OCI-LY7 (cell line): ENCODE data around the gene ZNF746. TPM values are rescaled to one million over a fixed set of nuclear protein-coding genes. Genes with fewer than 3 reads are reported as not detected.
A peak's percentile ranks its signal among the peaks of the same experiment; 100 is the strongest.

ENCODE experiments used
- Bru-seq: library from RNA; stranded (reverse); fragments of 400-500 nt; gene quantifications from one replicate; lab custom pipeline; 2021; lab: Mats Ljungman, UMichigan
- BruChase-seq, 2 experiments: library from RNA; stranded (reverse); fragments of 400-500 nt; gene quantifications; one replicate each; lab custom pipeline; 2021; lab: Mats Ljungman, UMichigan
- BruUV-seq: library from RNA; stranded (reverse); fragments of 400-500 nt; replicated peaks from 2 replicates; lab custom pipeline; 2021; lab: Mats Ljungman, UMichigan
- CTCF ChIA-PET: fragments of 300-600 bp; sonication (Branson Sonifier 250); formaldehyde crosslinking; loops from one replicate; lab custom pipeline; 2022; ENCODE audit warnings: antibody characterized with exemption; ENCODE audit not compliant: unreplicated experiment; lab: Charles Lee
- POLR2A ChIA-PET: fragments of 300-600 bp; sonication (Branson Sonifier 250); formaldehyde crosslinking; loops from one replicate; lab custom pipeline; 2022; ENCODE audit warnings: antibody characterized with exemption; lab: Charles Lee
- DNase-seq: peaks from one replicate; pipeline ENCODE4 v3.0.0-alpha.2; 2015; ENCODE audit warnings: low spot score
- H2AFZ ChIP-seq: fragments of 200-600 bp; sonication (generic), shearing (Covaris generic); 2 replicates; pipeline ENCODE4 v1.6.1; 2014; ENCODE audit warnings: mild to moderate bottlenecking, antibody characterized with exemption, low read length, moderate library complexity
- H3K27ac ChIP-seq: fragments of 200-600 bp; sonication (generic); 2 replicates; pipeline ENCODE4 v1.5.1; 2014; ENCODE audit warnings: mixed run types, low read depth, mild to moderate bottlenecking, moderate library complexity, low read length, inconsistent platforms; ENCODE audit not compliant: poor library complexity, severe bottlenecking
- H3K36me3 ChIP-seq: fragments of 200-600 bp; sonication (generic); 2 replicates; pipeline ENCODE4 v1.6.1; 2014; ENCODE audit warnings: mild to moderate bottlenecking, antibody characterized with exemption, low read length, moderate library complexity, mixed read lengths; ENCODE audit not compliant: insufficient read depth
- H3K4me1 ChIP-seq: fragments of 200-600 bp; sonication (generic); 2 replicates; pipeline ENCODE4 v1.5.1; 2014; ENCODE audit warnings: mild to moderate bottlenecking, low read length; ENCODE audit not compliant: insufficient read depth, poor library complexity, severe bottlenecking
- H3K4me2 ChIP-seq: fragments of 200-600 bp; sonication (generic); 2 replicates; pipeline ENCODE4 v1.6.1; 2014; ENCODE audit warnings: mild to moderate bottlenecking, low read length
- H3K4me3 ChIP-seq: fragments of 200-600 bp; sonication (generic); 2 replicates; pipeline ENCODE4 v1.5.1; 2014; ENCODE audit warnings: mild to moderate bottlenecking, low read depth, low read length; ENCODE audit not compliant: poor library complexity, severe bottlenecking
- H3K79me2 ChIP-seq: fragments of 200-600 bp; sonication (generic); 2 replicates; pipeline ENCODE4 v1.6.1; 2016; ENCODE audit warnings: low read depth, mild to moderate bottlenecking, low read length, moderate library complexity, mixed read lengths; ENCODE audit not compliant: insufficient read depth
- H3K9me2 ChIP-seq: fragments of 200-600 bp; sonication (generic); 2 replicates; pipeline ENCODE4 v1.6.1; 2016; ENCODE audit warnings: mild to moderate bottlenecking, low read length, mixed read lengths; ENCODE audit not compliant: insufficient read depth
- H3K9me3 ChIP-seq: fragments of 200-600 bp; sonication (generic); 2 replicates; pipeline ENCODE4 v1.6.1; 2014; ENCODE audit warnings: mild to moderate bottlenecking, mixed run types, low read length, mixed read lengths
- H4K20me1 ChIP-seq: fragments of 200-600 bp; sonication (generic); 2 replicates; pipeline ENCODE4 v1.6.1; 2014; ENCODE audit warnings: mild to moderate bottlenecking, antibody characterized with exemption, low read length, moderate library complexity, mixed read lengths; ENCODE audit not compliant: insufficient read depth
- EZH2phosphoT487 ChIP-seq: fragments of 200-600 bp; sonication (generic); IDR thresholded peaks from 2 replicates; pipeline ENCODE4 v1.6.1; 2018; ENCODE audit warnings: low read depth, borderline replicate concordance, mild to moderate bottlenecking, mixed run types, antibody characterized with exemption, low read length, moderate library complexity, mixed read lengths
- intact Hi-C: fragments of 100-400 bp; cut with micrococcal nuclease; formaldehyde crosslinking; loops from one replicate; pipeline ENCODE4 v1.10.0; 2022; ENCODE audit not compliant: unreplicated experiment
- long read RNA-seq: library from polyadenylated mRNA; stranded (forward); transcript quantifications from one replicate; pipeline ENCODE4 v2.0.0, GENCODE V29; 2022
- total RNA-seq, 2 experiments: library from RNA; depleted of rRNA in 1 of 2; stranded (reverse); fragments of >200 nt in 1 of 2; shearing (Covaris generic) in 1 of 2; gene quantifications; 2 replicates each; pipeline ENCODE4 v1.2.3, GENCODE V29; 2014 to 2022
- TF ChIP-seq, protein P1 (sequence below): fragments of 200-600 bp; sonication (generic); conservative IDR thresholded peaks from 2 replicates; pipeline ENCODE4 v1.5.1; 2014; ENCODE audit warnings: mild to moderate bottlenecking, antibody characterized with exemption, low read length, moderate library complexity, mixed read lengths

ZNF746 gene
- total RNA-seq (2014; rRNA removed; shearing (Covaris generic)) = 14.8 and 17.3 TPM in 2 replicates
- 18.9 and 22.0 TPM in 2 replicates for total RNA-seq (2022)
- percentile 82 among the genes with signal in this experiment for Bru-seq, nascent RNA
- percentile 70 among the genes with signal in this experiment for BruChase-seq, experiment 1, labeled RNA remaining after a 6-hour chase
- percentile 74 among the genes with signal in this experiment for BruChase-seq, experiment 2, labeled RNA remaining after a 2-hour chase
- long read RNA-seq, transcript ZNF746-201 (7 exons, 3,806 nt) = minor isoform, 9 of 72 reads
- long read RNA-seq, transcript ZNF746-202 (7 exons, 3,797 nt) = major isoform, 12 of 72 reads
- long read RNA-seq, transcript ZNF746-205 (7 exons, 3,949 nt) = minor isoform, 11 of 72 reads
- long read RNA-seq, partial matches to known transcripts = 3 of 72 reads
- long read RNA-seq, other reads (novel, unspliced or antisense) = 36 of 72 reads

DNA sequence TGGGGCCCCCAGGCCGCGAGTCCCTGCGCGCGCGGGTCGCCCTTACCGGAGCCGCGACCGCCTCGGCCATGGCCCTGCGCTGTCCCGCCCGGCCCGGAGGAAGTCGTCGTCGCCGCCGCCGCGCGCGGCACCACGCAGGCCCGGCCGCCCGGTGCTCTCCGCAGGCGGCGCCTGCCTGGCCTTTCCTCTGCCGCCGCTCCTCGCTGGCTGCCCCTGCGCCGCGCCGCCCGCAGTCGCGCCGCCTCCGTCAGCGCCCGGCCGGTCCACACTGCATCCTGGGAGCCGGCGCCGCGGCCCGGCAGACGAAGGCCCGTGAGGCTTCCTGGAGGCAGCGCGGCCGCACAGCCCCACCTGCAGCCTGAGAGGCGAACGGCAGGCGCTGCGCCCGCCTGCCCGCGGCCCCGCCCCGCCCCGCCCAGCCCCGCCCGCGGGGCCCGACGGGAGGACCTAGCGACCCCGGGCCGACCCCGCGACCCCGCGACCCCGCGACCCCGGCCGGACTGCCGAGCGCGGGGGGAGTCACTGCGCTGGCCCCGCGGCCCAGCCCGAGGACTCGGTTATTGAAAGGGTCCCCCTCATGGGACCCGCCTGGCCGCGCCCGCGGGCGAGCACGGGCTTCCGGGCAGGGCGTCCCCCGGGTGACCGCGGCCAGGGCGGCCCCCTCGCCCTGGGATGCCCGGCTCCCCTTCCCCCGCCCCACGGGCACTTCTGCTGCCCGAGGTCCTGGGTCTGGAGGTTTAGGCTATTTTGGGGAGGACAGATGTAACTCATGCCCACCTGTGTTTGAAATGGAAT is at the start of gene ZNF746:
ZNF746 (minus strand) TSS at position 343 of the 795 bp plus-strand sequence; CDS start at position 70, 273 bp downstream.
- peak within 1 kb of the TSS; percentile 100 for H3K4me3 ChIP-seq
- H3K9me3 ChIP-seq = no peaks in the 10 kb centered on the region
- TF ChIP-seq EZH2phosphoT487 = no peak
- TF ChIP-seq, protein P1, sequence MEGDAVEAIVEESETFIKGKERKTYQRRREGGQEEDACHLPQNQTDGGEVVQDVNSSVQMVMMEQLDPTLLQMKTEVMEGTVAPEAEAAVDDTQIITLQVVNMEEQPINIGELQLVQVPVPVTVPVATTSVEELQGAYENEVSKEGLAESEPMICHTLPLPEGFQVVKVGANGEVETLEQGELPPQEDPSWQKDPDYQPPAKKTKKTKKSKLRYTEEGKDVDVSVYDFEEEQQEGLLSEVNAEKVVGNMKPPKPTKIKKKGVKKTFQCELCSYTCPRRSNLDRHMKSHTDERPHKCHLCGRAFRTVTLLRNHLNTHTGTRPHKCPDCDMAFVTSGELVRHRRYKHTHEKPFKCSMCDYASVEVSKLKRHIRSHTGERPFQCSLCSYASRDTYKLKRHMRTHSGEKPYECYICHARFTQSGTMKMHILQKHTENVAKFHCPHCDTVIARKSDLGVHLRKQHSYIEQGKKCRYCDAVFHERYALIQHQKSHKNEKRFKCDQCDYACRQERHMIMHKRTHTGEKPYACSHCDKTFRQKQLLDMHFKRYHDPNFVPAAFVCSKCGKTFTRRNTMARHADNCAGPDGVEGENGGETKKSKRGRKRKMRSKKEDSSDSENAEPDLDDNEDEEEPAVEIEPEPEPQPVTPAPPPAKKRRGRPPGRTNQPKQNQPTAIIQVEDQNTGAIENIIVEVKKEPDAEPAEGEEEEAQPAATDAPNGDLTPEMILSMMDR = 0 out of 2 replicates have a peak, but pooled peaks have one; percentile 42
- POLR2A ChIA-PET = no interaction called here
- peaks cover 16% of the 10 kb centered on the region for H3K4me1 ChIP-seq
- DNase-seq = peak; percentile 91
- peaks cover 17% of the 10 kb centered on the region for H3K36me3 ChIP-seq
- peaks cover 14% of the 10 kb centered on the region for H3K79me2 ChIP-seq
- peak within 1 kb of the TSS; percentile 100 for H2AFZ ChIP-seq
- peak within 1 kb of the TSS; percentile 100 for H3K4me2 ChIP-seq
- no TSS peak for BruUV-seq
- no peaks in the 10 kb centered on the region for H4K20me1 ChIP-seq
- intact Hi-C loops = loop anchor here (1.0 to 10.0 kb wide), 4 partner anchors 75 to 235 kb away; partner anchors contain the start of gene ZNF783
- CTCF ChIA-PET = no interaction called here
- no peak within 1 kb of the TSS for H3K27ac ChIP-seq
- H3K9me2 ChIP-seq = no peaks in the 10 kb centered on the region

DNA sequence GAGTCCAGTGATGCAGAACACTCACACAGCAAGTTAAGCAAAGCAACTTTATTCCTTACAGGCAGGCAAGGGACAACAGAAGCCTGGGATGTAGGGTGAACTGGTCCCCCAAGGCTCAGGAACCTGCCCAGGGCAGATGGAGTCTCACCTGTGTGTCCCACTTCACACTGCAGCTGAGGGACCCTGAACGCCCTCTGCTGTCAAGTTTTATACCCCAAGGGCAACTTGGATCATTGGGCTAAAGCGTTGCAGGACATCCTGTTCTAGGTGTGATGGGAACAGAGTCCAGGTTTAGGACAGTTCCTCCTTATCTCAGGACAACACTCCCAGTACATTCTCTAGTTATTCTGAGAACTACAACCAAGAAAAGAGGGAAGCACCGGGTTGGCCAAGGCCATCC is 49.5 kb upstream of the ZNF746 start:
- Histone ChIP-seq H3K79me2 (no peaks in the 10 kb centered on the region), H3K9me2 (no peaks in the 10 kb centered on the region), H2AFZ (no peak overlapping the region), H3K27ac (no peak overlapping the region), H3K4me2 (no peak overlapping the region), H3K4me3 (no peak overlapping the region), H3K9me3 (no peaks in the 10 kb centered on the region), H3K36me3 (peaks cover 58% of the 10 kb centered on the region), H4K20me1 (no peaks in the 10 kb centered on the region), H3K4me1 (no peaks in the 10 kb centered on the region)
- ChIA-PET CTCF (no interaction called here), POLR2A (no interaction called here)
- no TSS peak for BruUV-seq
- DNase-seq = peak; percentile 11
- TF ChIP-seq, protein P1 = peak; percentile 67
- no peak for TF ChIP-seq EZH2phosphoT487
- intact Hi-C loops = no loop called here
